ENCODE results near the gene CFAP45. TPM values are rescaled to one million over a fixed set of nuclear protein-coding genes. Genes with fewer than 3 reads are reported as not detected.

The CFAP45 gene
- total and polyA plus RNA-seq, 2 donors (not counting 1 experiment from before 2014, with no cell fraction given), result 1.3 to 2.4 TPM

DNA sequence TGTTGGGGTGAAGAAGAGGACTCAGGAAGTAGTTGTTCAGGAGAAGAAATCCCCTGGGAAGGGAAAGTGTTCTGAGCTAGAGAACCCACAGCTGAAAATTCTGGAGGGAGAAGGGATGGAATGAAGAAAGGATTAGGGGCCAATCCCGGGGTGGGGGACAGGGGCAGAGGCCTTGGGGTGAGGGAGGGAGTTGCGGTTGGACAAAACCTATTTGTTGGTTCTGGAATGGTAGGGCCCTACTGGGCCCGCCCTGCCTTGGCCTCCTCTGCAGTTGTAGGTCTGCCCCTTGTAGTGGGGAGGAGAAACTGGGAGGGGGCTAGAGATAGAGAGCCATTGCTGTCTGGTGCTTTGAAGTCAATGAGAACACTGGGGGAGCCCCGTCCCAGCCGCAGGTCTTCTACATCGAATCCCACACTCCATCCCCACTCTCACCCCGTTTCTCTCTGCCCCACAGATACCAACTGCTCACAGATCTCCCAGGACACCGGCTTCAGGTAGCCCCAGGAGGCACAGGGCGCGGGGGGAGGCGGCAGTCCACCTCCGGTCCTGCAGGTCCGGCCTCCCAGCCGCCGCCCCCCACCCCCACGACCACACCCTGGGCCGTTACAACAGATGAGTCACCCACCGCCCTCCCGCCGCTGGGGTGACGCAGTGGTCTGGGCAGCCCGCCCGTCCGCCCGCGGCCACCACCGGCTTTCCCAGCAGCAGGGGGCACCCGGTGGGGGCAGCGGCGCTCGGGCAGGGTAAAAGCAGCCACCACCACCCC lies 24.2 kb upstream of the CFAP45 start:
- Mint-ChIP-seq H3K27me3 (no peaks in the 10 kb centered on the region), H3K27ac (peak overlapping the region; percentile 99), H3K4me1 (peaks cover 57% of the 10 kb centered on the region), H3K9me3 (ENCODE audit: insufficient read depth) (no peaks in the 10 kb centered on the region), H3K4me3 (peak overlapping the region; percentile 96)
- Histone ChIP-seq H3K27me3 (replicated peaks in 1 of 4; ENCODE audit: control extremely low read depth in 1 of 4, control insufficient read depth in 3 of 4, insufficient read depth in 4 of 4, low read length in 3 of 4) (no peaks in the 10 kb centered on the region), H3K4me1 (ENCODE audit: control insufficient read depth in 2 of 2, insufficient read depth in 2 of 2, low read length in 2 of 2) (peaks cover 45 to 54% of the 10 kb centered on the region in 2 donors), H4K20me1 (ENCODE audit: control insufficient read depth, insufficient read depth, low read length, poor library complexity, severe bottlenecking) (peaks cover 32% of the 10 kb centered on the region), H3K4me2 (replicated peaks; ENCODE audit: low read depth, low read length, poor library complexity, severe bottlenecking) (peak overlapping the region; percentile 99), H2AFZ (ENCODE audit: insufficient read depth, low read depth, low read length, poor library complexity, severe bottlenecking) (no peak overlapping the region), H3K9me3 (ENCODE audit: control extremely low read depth in 1 of 3, control insufficient read depth in 2 of 3, insufficient read depth in 1 of 3, low read length in 2 of 3) (peaks cover 0 to 4% (median 0%) of the 10 kb centered on the region in 3 donors), H3K27ac (ENCODE audit: low read length in 2 of 2) (peak overlapping the region; percentile 98 to 100), H3K9ac (ENCODE audit: low read length) (peak overlapping the region; percentile 97), H3K79me2 (ENCODE audit: control insufficient read depth, insufficient read depth, low read length) (peaks cover 87% of the 10 kb centered on the region), H3K4me3 (ENCODE audit: control extremely low read depth in 1 of 5, extremely low read depth in 1 of 5, insufficient read depth in 1 of 5, low read depth in 2 of 5, low read length in 4 of 5) (peak overlapping the region; percentile 81 to 100 (median 99)), H3K36me3 (replicated peaks in 1 of 2; ENCODE audit: control extremely low read depth in 1 of 2, control insufficient read depth in 1 of 2, extremely low read depth in 1 of 2, insufficient read depth in 2 of 2, low read length in 1 of 2) (peaks cover 4 to 27% of the 10 kb centered on the region in 2 experiments)
- POLR2A ChIA-PET, result interaction anchor here (0.7 to 2.0 kb wide), 15 partner anchors 9 to 1465 kb away, joined by 3 to 7 read pairs (median 4); partner anchors contain the start of genes CFAP45 and IGSF8
- CTCF ChIA-PET, result interaction anchor here (1.4 to 8.7 kb wide), 6 partner anchors 12 to 125 kb away, joined by 5 to 81 read pairs (median 17); no protein-coding TSS in a partner anchor
- intact Hi-C loops (cut with micrococcal nuclease), result loop anchor here (2.0 to 10.0 kb wide), 4 partner anchors 33 to 1821 kb away; partner anchors contain the start of genes DUSP12, IGSF8 and USF1
- peak; percentile 84 for DNase-seq
- no peak for TF ChIP-seq EZH2 (IDR thresholded peaks at IDR 0.05; ENCODE audit: borderline replicate concordance, insufficient read depth, low read depth, low read length, poor library complexity, severe bottlenecking)
- TF ChIP-seq, protein P1, sequence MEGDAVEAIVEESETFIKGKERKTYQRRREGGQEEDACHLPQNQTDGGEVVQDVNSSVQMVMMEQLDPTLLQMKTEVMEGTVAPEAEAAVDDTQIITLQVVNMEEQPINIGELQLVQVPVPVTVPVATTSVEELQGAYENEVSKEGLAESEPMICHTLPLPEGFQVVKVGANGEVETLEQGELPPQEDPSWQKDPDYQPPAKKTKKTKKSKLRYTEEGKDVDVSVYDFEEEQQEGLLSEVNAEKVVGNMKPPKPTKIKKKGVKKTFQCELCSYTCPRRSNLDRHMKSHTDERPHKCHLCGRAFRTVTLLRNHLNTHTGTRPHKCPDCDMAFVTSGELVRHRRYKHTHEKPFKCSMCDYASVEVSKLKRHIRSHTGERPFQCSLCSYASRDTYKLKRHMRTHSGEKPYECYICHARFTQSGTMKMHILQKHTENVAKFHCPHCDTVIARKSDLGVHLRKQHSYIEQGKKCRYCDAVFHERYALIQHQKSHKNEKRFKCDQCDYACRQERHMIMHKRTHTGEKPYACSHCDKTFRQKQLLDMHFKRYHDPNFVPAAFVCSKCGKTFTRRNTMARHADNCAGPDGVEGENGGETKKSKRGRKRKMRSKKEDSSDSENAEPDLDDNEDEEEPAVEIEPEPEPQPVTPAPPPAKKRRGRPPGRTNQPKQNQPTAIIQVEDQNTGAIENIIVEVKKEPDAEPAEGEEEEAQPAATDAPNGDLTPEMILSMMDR (IDR thresholded peaks at IDR 0.05), result no peak
- 1% methylated on average over 29 of the region's 31 CpGs for WGBS (ENCODE audit: insufficient coverage)
- ATAC-seq (ENCODE audit: low read depth), result peak; percentile 13
